ENCODE results near the gene SWT1.
"Not testable (repeated sequence)": the region's sequence is repeated elsewhere in the genome, so short reads cannot be mapped to it uniquely, and the experiment has no call there.

SWT1 gene

DNA sequence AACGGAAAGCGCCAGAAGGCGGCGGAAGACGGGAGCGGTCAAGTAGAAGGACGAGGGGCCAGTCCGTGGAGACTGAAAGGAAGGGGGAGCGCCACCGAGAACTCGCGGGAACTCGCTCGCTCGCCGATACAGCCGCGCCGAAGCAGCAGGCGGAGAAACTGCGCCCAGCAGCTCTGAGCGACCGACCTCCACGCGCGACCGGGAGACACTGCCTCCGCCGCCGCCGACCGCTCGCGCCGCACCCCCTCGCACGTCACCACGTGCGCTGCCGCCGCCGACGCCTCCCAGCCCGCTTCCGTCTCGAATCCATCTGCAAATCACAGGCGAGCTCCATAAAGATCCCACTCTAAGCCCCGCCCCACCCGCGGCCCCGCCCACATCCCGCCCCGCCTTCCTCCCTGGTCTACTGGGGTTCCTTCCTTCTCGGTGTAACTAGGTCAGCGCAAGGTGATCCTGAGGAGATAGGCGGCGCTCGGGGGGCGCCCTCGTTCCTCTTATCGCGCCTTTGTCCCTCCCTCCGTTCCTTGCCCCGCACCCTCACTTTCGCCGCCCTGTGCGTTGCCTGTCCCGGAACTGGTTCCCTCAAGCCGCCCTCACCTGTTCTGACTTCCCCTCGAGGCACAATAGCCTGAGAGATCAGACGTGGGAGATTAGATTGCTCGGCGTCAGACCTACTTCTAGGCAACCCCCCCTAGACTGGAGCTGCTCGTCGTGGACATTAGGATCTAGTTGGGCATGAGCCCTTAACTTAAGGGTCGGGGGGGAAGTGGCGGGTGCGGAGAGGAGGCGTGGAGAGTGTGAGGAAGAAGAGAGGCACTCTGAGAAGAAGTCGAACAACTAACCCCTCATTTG, 160.3 kb downstream of the SWT1 start, which contains the start of gene IVNS1ABP:
Gene IVNS1ABP (minus strand): TSS at position 210 of the 852 bp plus-strand sequence. CDS start 7,750 bp downstream, outside the sequence.
- in situ Hi-C loops (cut with HindIII; ENCODE audit: low sequenced_read_pairs): no loop called here

DNA sequence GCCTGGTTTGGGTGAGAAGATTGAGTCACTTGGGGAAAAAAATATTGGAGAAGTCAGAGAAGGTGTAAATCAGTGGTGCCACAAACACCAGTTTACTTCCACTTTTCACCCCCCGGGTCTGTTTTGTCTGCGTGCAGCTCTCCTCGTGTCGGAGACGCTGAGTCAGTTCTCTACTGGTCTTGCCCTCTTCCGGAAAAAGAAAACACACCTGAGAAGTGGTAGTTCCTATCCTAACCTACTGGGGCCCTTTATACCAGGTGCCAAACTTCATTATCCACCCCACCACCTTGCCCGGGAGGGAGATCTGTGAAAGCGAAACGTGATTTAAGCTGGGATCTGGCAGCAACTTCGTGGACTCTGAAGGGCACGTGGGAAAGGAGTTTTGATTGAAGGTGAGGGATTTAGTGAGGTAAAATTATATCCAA, 160.9 kb downstream of the SWT1 start:
- in situ Hi-C loops (cut with HindIII; ENCODE audit: low sequenced_read_pairs): no loop called here

DNA sequence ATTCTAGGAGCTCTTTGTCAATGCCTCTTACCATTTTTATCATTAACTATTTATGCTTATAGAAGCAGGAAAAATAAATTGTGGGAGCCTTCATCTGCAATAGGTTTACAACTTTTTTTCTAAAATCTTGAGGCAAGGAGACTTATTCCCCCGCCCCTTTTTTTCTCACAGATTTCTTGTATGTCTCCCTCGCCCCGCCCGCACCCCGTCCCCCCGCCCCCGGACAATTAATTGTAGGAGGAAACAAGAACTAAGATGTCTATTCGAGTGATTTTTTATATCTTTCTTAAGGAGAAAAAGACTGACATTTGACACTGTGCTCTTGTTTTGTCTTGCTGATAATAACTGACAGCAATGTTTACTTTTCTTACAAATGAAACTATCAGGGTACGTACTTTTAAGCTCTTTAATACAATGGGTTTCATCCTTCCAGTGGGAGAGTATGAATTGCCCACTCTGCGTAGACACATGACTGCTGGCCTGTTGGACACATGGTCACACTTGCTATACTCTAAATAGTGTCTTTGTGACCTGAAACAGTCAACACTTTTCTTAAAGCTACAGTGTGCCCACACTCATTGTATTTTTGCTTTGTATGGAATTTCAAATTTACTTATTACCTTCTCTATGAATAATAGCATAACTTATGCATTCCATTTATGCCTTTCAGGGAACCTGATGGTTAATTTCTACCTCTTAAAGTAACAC, 161.6 kb downstream of the SWT1 start:
- in situ Hi-C loops (cut with HindIII; ENCODE audit: low sequenced_read_pairs): no loop called here

DNA sequence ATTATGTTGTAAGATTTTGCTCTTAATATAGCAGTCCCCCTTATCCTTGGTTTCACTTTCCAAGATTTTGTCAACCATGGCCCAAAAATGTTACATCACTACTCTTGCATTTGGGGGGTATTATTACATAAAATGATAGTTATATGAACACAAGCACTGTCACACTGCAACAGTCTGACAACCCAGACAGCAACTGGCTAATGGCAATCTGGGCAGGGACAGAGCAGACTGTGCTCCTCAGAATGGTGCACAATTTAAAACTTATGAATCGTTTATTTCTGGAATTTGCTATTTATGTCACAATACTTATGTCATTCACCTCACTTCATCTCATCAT, 162.1 kb downstream of the SWT1 start:
- in situ Hi-C loops (cut with HindIII; ENCODE audit: low sequenced_read_pairs): no loop called here

DNA sequence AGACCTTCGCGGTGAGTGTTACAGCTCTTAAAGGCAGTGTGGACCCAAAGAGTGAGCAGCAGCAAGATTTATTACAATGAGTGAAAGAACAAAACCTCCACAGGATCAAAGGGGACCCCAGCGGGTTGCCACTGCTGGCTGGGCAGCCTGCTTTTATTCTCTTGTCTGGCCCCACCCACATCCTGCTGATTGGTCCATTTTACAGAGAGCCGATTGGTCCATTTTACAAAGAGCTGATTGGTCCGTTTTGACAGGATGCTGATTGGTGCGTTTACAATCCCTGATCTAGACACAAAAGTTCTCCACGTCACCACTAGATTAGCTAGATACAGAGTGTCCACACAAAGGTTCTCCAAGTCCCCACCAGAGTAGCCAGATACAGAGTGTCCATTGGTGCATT, 164.1 kb downstream of the SWT1 start:
- in situ Hi-C loops (cut with HindIII; ENCODE audit: low sequenced_read_pairs): not testable (repeated sequence)

DNA sequence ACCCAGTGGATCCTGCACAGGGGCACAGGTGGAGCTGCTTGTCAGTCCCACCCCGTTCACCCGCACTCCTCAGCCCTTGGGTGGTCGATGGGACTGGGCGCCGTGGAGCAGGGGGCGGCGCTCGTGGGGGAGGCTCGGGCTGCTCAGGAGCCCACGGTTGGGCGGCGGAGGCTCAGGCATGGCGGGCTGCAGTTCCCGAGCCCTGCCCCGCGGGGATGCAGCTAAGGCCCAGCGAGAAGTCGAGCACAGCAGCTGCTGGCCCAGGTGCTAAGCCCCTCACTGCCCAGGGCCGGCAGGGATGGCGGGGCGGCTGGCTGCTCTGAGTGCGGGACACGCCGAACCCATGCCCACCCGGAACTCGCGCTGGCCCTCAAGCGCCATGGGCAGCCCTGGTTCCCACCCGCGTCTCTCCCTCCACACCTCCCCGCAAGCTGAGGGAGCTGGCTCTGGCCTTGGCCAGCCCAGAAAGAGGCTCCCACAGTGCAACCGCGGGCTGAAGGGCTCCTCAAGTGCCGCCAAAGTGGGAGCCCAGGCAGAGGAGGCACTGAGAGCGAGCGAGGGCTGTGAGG, 164.8 kb downstream of the SWT1 start:
- in situ Hi-C loops (cut with HindIII; ENCODE audit: low sequenced_read_pairs): not testable (repeated sequence)

DNA sequence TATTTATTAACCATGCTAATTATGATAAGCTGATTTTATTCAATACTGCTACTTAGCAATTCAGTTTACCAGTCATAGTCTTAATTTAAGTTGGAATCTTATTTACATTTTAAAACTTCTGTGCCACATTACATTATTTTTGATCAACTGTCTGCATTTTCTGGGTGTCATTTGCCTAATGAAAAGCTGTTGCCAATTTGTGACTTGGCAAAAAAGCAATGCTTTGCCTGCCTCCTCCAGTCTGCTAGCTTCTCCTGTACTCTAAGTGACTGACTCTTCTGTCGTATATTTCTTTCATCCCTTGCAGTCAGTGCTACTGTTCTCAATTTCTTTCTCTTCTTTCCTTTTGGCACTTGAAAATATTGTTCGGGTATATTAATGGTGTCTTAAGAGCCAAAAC, 165.7 kb downstream of the SWT1 start:
- in situ Hi-C loops (cut with HindIII; ENCODE audit: low sequenced_read_pairs): no loop called here

DNA sequence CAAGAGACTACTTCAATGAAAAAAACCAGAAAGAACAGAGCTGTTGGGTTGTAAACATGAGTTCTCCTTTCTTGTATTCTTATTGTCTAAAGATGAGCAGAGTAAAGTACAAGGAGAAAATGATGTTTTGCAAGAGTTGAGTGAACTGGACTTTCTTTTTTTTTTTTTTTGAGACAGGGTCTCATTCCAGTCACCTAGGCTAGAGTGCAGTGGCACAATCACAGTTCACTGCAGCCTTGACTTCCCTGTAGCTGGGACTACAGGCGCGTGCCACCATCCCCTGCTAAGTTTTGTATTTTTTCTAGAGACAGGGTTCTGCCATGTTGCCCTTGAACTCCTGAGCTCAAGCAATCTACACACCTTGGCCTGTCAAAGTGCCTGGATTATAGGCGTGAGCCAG, 167.2 kb downstream of the SWT1 start:
- in situ Hi-C loops (cut with HindIII; ENCODE audit: low sequenced_read_pairs): no loop called here

DNA sequence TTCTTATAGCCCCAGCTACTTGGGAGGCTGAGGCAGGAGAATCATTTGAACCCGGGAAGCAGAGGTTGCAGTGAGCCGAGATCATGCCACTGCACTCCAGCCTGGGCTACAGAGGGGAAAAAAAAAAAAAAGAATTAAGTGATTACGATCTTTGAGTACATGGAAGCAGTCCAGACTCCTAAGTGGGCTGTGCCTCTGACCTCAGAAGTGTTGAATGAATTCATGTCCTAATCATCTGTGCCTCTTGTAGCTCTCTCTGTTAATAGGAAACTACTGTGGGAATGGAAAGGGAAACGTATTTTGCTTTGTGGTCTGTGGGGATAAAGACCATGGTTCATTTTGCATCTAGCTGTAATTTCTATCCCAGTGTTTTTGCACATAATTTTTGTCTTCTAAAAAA, 168.4 kb downstream of the SWT1 start:
- in situ Hi-C loops (cut with HindIII; ENCODE audit: low sequenced_read_pairs): no loop called here

DNA sequence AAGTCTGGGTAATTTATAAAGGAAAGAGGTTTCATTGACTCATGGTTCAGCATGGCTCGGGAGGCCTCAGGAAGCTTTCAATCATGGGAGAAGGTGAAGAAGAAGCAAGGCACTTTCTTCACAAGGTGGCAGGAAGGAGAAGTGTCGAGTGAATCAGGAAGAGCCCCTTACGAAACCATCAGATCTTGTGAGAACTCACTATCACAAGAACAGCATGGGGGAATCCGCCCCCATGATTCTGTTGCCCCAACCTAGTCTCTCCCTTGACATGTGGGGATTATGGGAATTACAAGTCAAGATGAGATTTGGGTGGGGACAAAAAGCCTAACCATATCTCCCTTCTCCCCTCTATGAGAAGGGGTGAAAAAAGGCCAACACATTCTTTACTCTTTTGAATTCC, 171.3 kb downstream of the SWT1 start:
- in situ Hi-C loops (cut with HindIII; ENCODE audit: low sequenced_read_pairs): no loop called here

DNA sequence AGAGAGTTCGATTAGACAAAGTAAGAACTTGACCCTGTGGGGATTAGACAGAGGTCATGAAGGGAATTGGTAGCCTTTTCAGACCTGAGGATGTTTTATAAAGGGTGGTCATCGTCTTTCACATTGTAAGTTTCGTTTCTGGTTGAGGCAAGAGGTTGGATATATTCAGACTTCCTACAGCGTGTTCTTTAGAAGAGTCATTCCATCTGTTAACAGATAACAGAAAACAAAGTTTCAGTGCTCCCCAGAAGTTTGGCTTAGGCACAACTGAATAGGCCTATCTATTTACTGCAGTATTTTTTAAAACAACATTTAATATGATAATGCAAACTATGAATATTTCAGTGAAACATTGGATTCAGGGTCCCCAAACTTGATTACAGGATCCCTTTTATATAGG, 177.2 kb downstream of the SWT1 start:
- in situ Hi-C loops (cut with HindIII; ENCODE audit: low sequenced_read_pairs): no loop called here

DNA sequence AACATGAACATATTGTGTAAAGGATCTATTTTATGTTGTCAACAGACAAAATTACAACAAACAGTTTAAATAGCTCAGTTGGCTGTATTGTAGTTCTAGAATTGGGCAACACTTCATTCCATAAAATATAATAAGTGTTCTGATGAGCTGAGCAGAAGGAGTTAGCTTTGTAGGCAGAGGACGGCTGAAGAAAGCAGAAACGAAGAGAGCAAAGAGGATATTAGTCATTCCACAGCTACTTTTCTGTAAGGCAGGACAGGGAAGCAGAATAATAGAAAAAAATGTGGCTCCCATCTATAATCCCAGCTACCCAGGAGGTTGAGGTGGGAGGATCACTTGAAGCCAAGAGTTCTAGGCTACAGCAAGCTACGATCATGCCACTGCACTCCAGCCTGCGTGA, 180.3 kb downstream of the SWT1 start:
- in situ Hi-C loops (cut with HindIII; ENCODE audit: low sequenced_read_pairs): no loop called here

DNA sequence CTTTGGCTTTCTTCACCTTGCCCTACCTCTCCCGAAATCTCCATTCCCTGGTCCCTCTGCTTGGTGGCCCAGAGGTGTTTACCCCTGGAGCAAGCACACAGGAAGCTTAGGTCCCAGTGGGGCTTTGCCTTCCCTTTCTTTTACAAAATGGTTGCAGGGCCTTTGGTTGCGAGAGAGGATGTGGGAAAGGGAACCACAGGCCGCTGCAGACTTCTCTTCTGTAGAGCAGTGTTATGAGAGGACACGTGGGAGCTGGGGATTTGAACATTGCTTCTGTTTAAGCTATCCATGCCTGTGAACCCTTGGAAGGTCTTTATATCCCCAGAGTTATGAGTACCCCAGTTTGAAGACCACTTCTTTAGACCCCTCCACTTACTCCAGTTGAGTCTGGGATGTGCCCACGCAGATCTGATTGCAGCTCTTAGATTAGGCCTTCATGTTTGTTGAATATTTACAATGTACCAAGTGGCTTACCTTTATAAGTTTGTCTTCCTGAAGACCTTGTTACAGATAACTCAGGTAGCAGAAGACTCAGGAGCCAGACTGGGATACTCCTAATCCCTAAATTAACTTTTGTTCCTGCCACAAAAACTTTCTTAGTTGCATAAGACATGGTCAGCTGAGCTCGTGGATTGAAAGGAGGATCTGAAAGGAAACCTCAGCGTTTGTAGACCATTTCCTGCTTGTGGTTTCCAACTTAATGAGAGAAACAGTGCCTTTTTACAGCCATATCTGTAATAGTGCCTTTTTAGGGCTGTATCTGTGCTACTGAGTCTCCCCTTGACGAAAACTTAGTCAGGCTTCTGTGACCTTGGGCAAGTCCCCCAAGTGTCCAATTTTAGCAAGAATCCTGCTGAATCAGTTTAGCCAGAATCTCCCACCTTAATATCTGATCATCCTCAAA, 182.0 kb downstream of the SWT1 start:
- in situ Hi-C loops (cut with HindIII; ENCODE audit: low sequenced_read_pairs): no loop called here

DNA sequence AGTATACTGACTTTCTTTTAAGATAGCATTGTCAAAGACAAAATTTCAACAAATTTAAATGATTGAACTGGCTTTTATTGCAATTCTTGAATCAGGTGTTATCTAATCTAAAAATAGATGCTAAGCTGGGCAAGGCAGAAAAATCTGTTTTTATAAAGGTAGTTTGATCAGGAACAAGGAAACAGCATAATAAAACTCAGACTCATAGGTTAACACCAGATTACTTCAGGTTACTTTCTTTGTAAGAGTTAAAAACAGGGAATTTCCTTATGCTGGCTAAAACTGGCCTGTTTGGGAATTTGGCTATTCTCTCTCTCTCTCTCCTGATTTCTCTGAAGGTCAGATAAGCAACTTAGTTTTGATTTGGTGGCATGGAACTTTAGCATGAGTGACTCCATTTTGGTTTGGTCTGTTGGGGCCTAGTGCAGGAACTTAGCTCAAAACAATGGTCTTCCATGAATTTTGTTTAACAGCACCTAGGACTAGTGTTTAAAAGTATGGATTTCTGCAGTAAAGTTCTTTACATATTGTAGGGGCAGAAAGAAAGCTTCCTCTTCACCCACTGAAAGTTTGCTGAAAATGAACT, 184.3 kb downstream of the SWT1 start:
- in situ Hi-C loops (cut with HindIII; ENCODE audit: low sequenced_read_pairs): no loop called here

All from DLD1 (cell line).